H1 (cell line): ENCODE results near the gene UBASH3A. TPM values are rescaled to one million over a fixed set of nuclear protein-coding genes. Genes with fewer than 3 reads are reported as not detected.

Source experiments
- ATF3 ChIP-seq: IDR thresholded peaks from 2 replicates; pipeline ENCODE4 v1.6.1; 2011; ENCODE audit warnings: low read depth, mild to moderate bottlenecking, low read length; ENCODE audit not compliant: insufficient read depth
- BCL11A ChIP-seq, 2 experiments: IDR thresholded peaks; one replicate each; pipeline ENCODE4 v1.6.1; 2011; ENCODE audit warnings: low read depth in 2 of 2, low read length in 2 of 2, mild to moderate bottlenecking in 2 of 2
- CBX5 ChIP-seq: fragments of 300-800, 300-1000 bp; sonication (generic); IDR thresholded peaks from 2 replicates; pipeline ENCODE4 v1.7.1; 2016; ENCODE audit warnings: antibody characterized with exemption, low read length, low read depth
- CHD7 ChIP-seq: fragments of 300-600 bp; sonication (generic); IDR thresholded peaks from 2 replicates; pipeline ENCODE4 v1.7.1; 2012; ENCODE audit warnings: low read length, moderate library complexity, mild to moderate bottlenecking, inconsistent platforms; ENCODE audit not compliant: insufficient replicate concordance
- JUND ChIP-seq: IDR thresholded peaks from 2 replicates; pipeline ENCODE4 v1.6.1; 2011; ENCODE audit warnings: mild to moderate bottlenecking, improper control_type of control experiment, low read length
- KDM4A ChIP-seq: IDR thresholded peaks from one replicate; pipeline ENCODE4 v1.7.1; 2012; ENCODE audit warnings: low read depth, mild to moderate bottlenecking, moderate library complexity, low read length, inconsistent platforms; ENCODE audit not compliant: severe bottlenecking
- RFX5 ChIP-seq: IDR thresholded peaks from 2 replicates; pipeline ENCODE4 v1.6.1; 2011; ENCODE audit warnings: low read depth, low read length, improper control_type of control experiment, borderline replicate concordance
- SAP30 ChIP-seq: fragments of 300-600 bp; sonication (generic); IDR thresholded peaks from 2 replicates; pipeline ENCODE4 v1.7.1; 2012; ENCODE audit warnings: low read length, moderate library complexity, mild to moderate bottlenecking, inconsistent platforms; ENCODE audit not compliant: insufficient read depth, insufficient replicate concordance
- USF2 ChIP-seq: IDR thresholded peaks from 2 replicates; pipeline ENCODE4 v1.6.1; 2011; ENCODE audit warnings: low read length, improper control_type of control experiment
- ZNF274 ChIP-seq: IDR thresholded peaks from 2 replicates; pipeline ENCODE4 v1.7.0; 2012; ENCODE audit warnings: low read length, borderline replicate concordance; ENCODE audit errors: extremely low read depth
- polyA plus RNA-seq, 7 experiments: library from polyadenylated mRNA; depleted of rRNA in 3 of 7; stranded (reverse) in 5 of 7; unstranded in 2 of 7; fragments of >200 nt in 5 of 7; fragments of 200-250 nt in 2 of 7; gene quantifications; 1 replicate in 5 of 7; 2 replicates in 1 of 7; 4 replicates in 1 of 7; pipeline versions ENCODE4 v1.2.1 to v1.2.3, GENCODE V29; 2011 to 2013; ENCODE audit warnings: missing spikeins in 2 of 7, mixed read lengths in 2 of 7
- total RNA-seq: library from RNA; stranded (reverse); fragmentation: NEBNext Ultra II Directional; extraction: Animal tissue kit (Norgen Biotek cat#: 25700); gene quantifications from 2 replicates; pipeline ENCODE4 v1.2.1, GENCODE V29; 2021

The UBASH3A gene
- total and polyA plus RNA-seq, 2 of the 8 experiments (the other 6 are each of a cell fraction or from before 2014, with no cell fraction given) = not detected

- TF ChIP-seq CHD7 (no peak), CBX5 (no peak), SAP30 (peak; percentile 81), KDM4A (peak; percentile 18), ATF3 (no peak), RFX5 (no peak), JUND (no peak), BCL11A (IDR thresholded peaks at IDR 0.05; ENCODE audit: low read depth in 2 of 2, low read length in 2 of 2) (no peak), USF2 (no peak), ZNF274 (no peak)
These were observed 93.1 kb downstream of the UBASH3A start (continued) for GRCh38 chr21:42496839-42497202.
